SK-N-SH (cell line): ENCODE data around the gene PMEPA1. TPM values are rescaled to one million over a fixed set of nuclear protein-coding genes. Genes with fewer than 3 reads are reported as not detected.

ENCODE experiments used
- CTCF ChIA-PET: fragments of 300-600, 350-600 bp; formaldehyde crosslinking; extraction: SDS; loops from one replicate; lab custom pipeline; 2021; lab: Yijun Ruan, JAX
- POLR2A ChIA-PET: fragments of 350-600 bp; sonication (Branson Sonifier 250); formaldehyde crosslinking; extraction: SDS; loops from one replicate; lab custom pipeline; 2020; ENCODE audit warnings: antibody characterized with exemption, inconsistent platforms; lab: Yijun Ruan, JAX
- DNase-seq: peaks from one replicate; pipeline ENCODE4 v3.0.0; 2012
- H2AFZ ChIP-seq: fragments of 200-600 bp; sonication (generic); 2 replicates; pipeline ENCODE4 v1.8.1; 2016; ENCODE audit warnings: antibody characterized with exemption, mild to moderate bottlenecking, low read depth
- H3F3A ChIP-seq: fragments of 200-600 bp; sonication (generic); replicated peaks from 2 replicates; pipeline ENCODE3; 2016; ENCODE audit warnings: antibody characterized with exemption, mild to moderate bottlenecking; ENCODE audit not compliant: insufficient read depth
- H3K27ac ChIP-seq, 2 experiments: fragments of 200-500 bp in 1 of 2; fragments of 200-600 bp in 1 of 2; sonication (Bioruptor generic) in 1 of 2; sonication (generic), shearing (Covaris generic) in 1 of 2; 2 replicates each; pipeline versions ENCODE4 v1.5.1 to v1.6.1; 2014 to 2016; ENCODE audit warnings: low read depth in 2 of 2, inconsistent platforms in 1 of 2, low read length in 1 of 2, mild to moderate bottlenecking in 1 of 2, mixed read lengths in 1 of 2
- H3K27me3 ChIP-seq: fragments of 200-600 bp; sonication (generic), shearing (Covaris generic); 2 replicates; pipeline ENCODE4 v1.6.1; 2016; ENCODE audit warnings: mixed run types; ENCODE audit not compliant: insufficient read depth
- H3K36me3 ChIP-seq, 2 experiments: fragments of 200-500 bp in 1 of 2; fragments of 200-600 bp in 1 of 2; sonication (Bioruptor generic) in 1 of 2; sonication (generic) in 1 of 2; replicated peaks in 1 of 2; 2 replicates each; pipeline versions ENCODE3 to v1.5.1; 2014 to 2016; ENCODE audit warnings: low read length in 1 of 2, mild to moderate bottlenecking in 1 of 2; ENCODE audit not compliant: insufficient read depth in 2 of 2, control insufficient read depth in 1 of 2
- H3K4me1 ChIP-seq, 2 experiments: fragments of 200-500 bp in 1 of 2; fragments of 200-600 bp in 1 of 2; sonication (Bioruptor generic) in 1 of 2; sonication (generic), shearing (Covaris generic) in 1 of 2; 2 replicates each; pipeline versions ENCODE4 v1.5.1 to v1.6.1; 2014 to 2016; ENCODE audit warnings: low read depth in 1 of 2, low read length in 1 of 2, mixed run types in 1 of 2; ENCODE audit not compliant: insufficient read depth in 2 of 2, control insufficient read depth in 1 of 2
- H3K4me2 ChIP-seq: fragments of 200-600 bp; sonication (generic), shearing (Covaris generic); 2 replicates; pipeline ENCODE4 v1.6.1; 2017; ENCODE audit warnings: mixed run types
- H3K4me3 ChIP-seq, 2 experiments: fragments of 200-500 bp in 1 of 2; fragments of 200-600 bp in 1 of 2; sonication (Bioruptor generic) in 1 of 2; sonication (generic), shearing (Covaris generic) in 1 of 2; 2 replicates each; pipeline versions ENCODE4 v1.5.1 to v1.8.1; 2014 to 2016; ENCODE audit warnings: low read depth in 2 of 2, inconsistent platforms in 1 of 2, low read length in 1 of 2, mild to moderate bottlenecking in 1 of 2, mixed read lengths in 1 of 2, moderate library complexity in 1 of 2
- H3K79me2 ChIP-seq: fragments of 200-600 bp; sonication (generic); 2 replicates; pipeline ENCODE4 v1.8.1; 2017; ENCODE audit warnings: mild to moderate bottlenecking; ENCODE audit not compliant: insufficient read depth
- H3K9ac ChIP-seq: fragments of 200-600 bp; sonication (generic); 2 replicates; pipeline ENCODE4 v1.6.1; 2017; ENCODE audit warnings: mixed run types
- H3K9me2 ChIP-seq: fragments of 200-600 bp; sonication (generic); 2 replicates; pipeline ENCODE4 v1.6.1; 2017; ENCODE audit warnings: mixed run types
- H3K9me3 ChIP-seq: fragments of 200-600 bp; sonication (generic); 2 replicates; pipeline ENCODE4 v1.6.1; 2017; ENCODE audit warnings: mixed run types, mild to moderate bottlenecking, moderate library complexity
- H4K20me1 ChIP-seq: fragments of 200-600 bp; sonication (generic); 2 replicates; pipeline ENCODE4 v1.6.1; 2017; ENCODE audit warnings: mild to moderate bottlenecking, mixed run types; ENCODE audit not compliant: insufficient read depth
- EZH2phosphoT487 ChIP-seq: fragments of 200-600 bp; sonication (generic); IDR thresholded peaks from 2 replicates; pipeline ENCODE4 v1.6.1; 2017; ENCODE audit warnings: low read depth, mixed run types, mild to moderate bottlenecking, antibody characterized with exemption, moderate library complexity, borderline replicate concordance
- MXI1 ChIP-seq: IDR thresholded peaks from 2 replicates; pipeline ENCODE4 v1.6.1; 2012; ENCODE audit warnings: mild to moderate bottlenecking, low read depth, low read length, improper control_type of control experiment
- SIN3A ChIP-seq: IDR thresholded peaks from 2 replicates; pipeline ENCODE4 v1.6.1; 2012; ENCODE audit warnings: low read depth, mild to moderate bottlenecking, low read length, moderate library complexity, borderline replicate concordance
- WGBS: methylation state at CpG from one replicate; pipeline ENCODE4 v1.1.6; 2017; ENCODE audit warnings: low lambda C conversion rate; 5-methylcytosine and 5-hydroxymethylcytosine counted together
- polyA plus RNA-seq, 3 experiments: library from polyadenylated mRNA; depleted of rRNA; stranded (reverse); fragments of >200 nt; gene quantifications; 2 replicates each; pipeline ENCODE4 v1.2.3, GENCODE V29; 2012
- TF ChIP-seq, protein P1 (sequence below): IDR thresholded peaks from 2 replicates; pipeline ENCODE4; 2012
- TF ChIP-seq, protein P2 (sequence below): IDR thresholded peaks from 2 replicates; pipeline ENCODE4 v1.4.0; 2012; ENCODE audit warnings: low read depth, borderline replicate concordance
- TF ChIP-seq, protein P3 (sequence below): fragments of 150-350 bp; IDR thresholded peaks from 2 replicates; pipeline ENCODE4 v1.6.1; 2017; ENCODE audit warnings: antibody characterized with exemption, low read length, low read depth, borderline replicate concordance

PMEPA1 gene
- polyA plus RNA-seq, 1 of the 3 experiments (the other 2 are of a cell fraction): 7.1 TPM

DNA sequence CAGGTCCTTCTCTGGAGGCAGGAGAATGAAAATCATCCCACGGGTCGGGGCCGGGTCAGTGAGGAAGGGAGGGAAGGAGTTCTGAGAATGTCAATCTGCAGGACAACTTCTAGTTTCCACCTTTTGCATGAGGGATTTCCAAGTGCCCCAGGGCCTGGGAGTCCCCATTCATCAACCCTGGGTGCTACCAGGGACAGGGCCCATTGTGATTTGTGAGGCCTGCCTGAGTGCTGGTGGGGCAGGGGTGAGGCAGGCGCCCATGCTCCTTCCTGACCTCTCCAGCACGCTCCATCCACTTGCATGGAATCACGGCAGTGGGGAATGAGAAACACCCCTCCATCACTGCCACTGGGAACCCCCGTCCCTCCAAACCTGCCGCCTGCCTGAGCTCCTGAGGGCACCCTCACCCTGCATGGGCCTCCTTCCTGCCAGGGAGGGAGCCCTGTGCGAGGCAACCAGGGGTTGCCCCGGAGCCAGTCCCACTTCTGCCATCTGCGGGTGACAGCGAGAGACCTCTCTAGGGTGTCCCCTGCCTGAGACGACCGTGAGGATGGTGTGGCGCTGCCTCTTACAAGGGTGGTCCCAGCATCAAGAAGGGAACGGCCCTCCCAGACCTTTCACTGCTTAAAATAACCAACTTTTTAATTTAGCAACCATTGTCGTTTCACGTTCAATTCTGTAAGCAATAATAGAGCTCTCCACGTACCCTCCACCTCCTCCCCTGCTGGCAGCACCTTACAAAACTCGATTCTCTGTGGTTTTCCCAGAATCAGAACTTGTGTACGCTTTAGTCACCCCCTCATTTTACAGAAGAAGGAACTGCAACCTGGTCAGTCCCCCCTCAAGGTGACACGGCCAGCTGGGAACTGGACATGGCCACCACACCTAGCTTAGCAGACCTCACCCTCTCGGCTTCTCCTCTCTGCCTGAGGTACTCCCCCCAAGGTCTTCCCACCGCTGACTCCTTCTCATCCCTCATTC, 28.6 kb downstream of the PMEPA1 start:
- POLR2A ChIA-PET: no interaction called here
- H3K9me3 ChIP-seq: no peaks in the 10 kb centered on the region
- CTCF ChIA-PET: interaction anchor here (1.3 to 4.2 kb wide), 5 partner anchors 12 to 84 kb away, joined by 3 to 19 read pairs (median 5); no protein-coding TSS in a partner anchor
- H3K27me3 ChIP-seq: no peaks in the 10 kb centered on the region
- H3K9me2 ChIP-seq: no peaks in the 10 kb centered on the region
- H3K27ac ChIP-seq: peak overlapping the region in 1 of 2 experiments; percentile 94; a peak in 2 of 4 replicates
- H3K4me1 ChIP-seq: peaks cover 14 to 99% of the 10 kb centered on the region in 2 experiments; a peak in 2 of 4 replicates
- no peak overlapping the region for H3K4me3 ChIP-seq
- no peak overlapping the region for H2AFZ ChIP-seq
- peaks cover 0 to 2% of the 10 kb centered on the region in 2 experiments for H3K36me3 ChIP-seq
- DNase-seq: no peak
- no peak overlapping the region for H3K4me2 ChIP-seq
- TF ChIP-seq, protein P1, sequence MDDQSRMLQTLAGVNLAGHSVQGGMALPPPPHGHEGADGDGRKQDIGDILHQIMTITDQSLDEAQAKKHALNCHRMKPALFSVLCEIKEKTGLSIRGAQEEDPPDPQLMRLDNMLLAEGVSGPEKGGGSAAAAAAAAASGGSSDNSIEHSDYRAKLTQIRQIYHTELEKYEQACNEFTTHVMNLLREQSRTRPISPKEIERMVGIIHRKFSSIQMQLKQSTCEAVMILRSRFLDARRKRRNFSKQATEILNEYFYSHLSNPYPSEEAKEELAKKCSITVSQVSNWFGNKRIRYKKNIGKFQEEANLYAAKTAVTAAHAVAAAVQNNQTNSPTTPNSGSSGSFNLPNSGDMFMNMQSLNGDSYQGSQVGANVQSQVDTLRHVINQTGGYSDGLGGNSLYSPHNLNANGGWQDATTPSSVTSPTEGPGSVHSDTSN: no peak
- TF ChIP-seq, protein P2, sequence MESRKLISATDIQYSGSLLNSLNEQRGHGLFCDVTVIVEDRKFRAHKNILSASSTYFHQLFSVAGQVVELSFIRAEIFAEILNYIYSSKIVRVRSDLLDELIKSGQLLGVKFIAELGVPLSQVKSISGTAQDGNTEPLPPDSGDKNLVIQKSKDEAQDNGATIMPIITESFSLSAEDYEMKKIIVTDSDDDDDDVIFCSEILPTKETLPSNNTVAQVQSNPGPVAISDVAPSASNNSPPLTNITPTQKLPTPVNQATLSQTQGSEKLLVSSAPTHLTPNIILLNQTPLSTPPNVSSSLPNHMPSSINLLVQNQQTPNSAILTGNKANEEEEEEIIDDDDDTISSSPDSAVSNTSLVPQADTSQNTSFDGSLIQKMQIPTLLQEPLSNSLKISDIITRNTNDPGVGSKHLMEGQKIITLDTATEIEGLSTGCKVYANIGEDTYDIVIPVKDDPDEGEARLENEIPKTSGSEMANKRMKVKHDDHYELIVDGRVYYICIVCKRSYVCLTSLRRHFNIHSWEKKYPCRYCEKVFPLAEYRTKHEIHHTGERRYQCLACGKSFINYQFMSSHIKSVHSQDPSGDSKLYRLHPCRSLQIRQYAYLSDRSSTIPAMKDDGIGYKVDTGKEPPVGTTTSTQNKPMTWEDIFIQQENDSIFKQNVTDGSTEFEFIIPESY: no peak
- TF ChIP-seq SIN3A: no peak
- TF ChIP-seq, protein P3, sequence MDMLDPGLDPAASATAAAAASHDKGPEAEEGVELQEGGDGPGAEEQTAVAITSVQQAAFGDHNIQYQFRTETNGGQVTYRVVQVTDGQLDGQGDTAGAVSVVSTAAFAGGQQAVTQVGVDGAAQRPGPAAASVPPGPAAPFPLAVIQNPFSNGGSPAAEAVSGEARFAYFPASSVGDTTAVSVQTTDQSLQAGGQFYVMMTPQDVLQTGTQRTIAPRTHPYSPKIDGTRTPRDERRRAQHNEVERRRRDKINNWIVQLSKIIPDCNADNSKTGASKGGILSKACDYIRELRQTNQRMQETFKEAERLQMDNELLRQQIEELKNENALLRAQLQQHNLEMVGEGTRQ: no peak
- TF ChIP-seq EZH2phosphoT487: no peak
- H4K20me1 ChIP-seq: peaks cover 99% of the 10 kb centered on the region
- H3F3A ChIP-seq: no peaks in the 10 kb centered on the region
- H3K79me2 ChIP-seq: peaks cover 100% of the 10 kb centered on the region
- WGBS: 94% methylated on average over 18 of the region's 24 CpGs
- H3K9ac ChIP-seq: no peak overlapping the region

DNA sequence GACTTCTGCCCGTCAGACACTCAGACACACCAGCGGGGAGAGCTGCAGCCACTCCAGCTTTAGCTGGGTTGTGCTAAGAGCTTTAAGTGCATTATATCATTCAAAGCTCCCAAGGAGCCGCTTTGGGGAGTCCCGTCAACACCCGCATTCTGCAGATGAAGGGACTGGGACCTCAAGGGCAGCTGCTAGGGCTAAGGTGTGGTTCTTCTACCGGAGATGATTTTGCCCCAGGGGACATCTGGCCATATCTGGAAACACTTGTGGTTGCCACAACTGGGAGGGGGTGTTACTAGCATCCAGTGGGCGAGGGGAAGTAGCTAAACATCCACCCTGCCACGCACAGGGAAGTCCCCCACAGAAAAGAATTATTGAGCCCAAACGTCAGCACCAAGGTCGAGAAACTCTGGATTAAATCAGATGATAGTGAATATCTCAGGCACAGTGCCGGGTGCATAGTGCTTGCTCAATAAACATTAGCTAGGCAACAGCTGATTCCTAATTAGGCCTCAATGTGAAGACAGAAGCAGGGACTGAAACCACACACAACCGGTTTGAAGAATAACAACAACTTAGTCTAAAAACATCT, 29.6 kb downstream of the PMEPA1 start:
- Histone ChIP-seq H3K4me2 (no peak overlapping the region), H2AFZ (no peak overlapping the region), H3K9ac (no peak overlapping the region), H3F3A (no peaks in the 10 kb centered on the region), H3K4me1 (peaks cover 7 to 98% of the 10 kb centered on the region in 2 experiments; a peak in 2 of 4 replicates), H3K36me3 (peaks cover 0 to 2% of the 10 kb centered on the region in 2 experiments), H3K9me2 (no peaks in the 10 kb centered on the region), H3K27ac (peak overlapping the region in 1 of 2 experiments; percentile 94; a peak in 2 of 4 replicates), H3K9me3 (no peaks in the 10 kb centered on the region), H3K79me2 (peaks cover 100% of the 10 kb centered on the region), H3K27me3 (no peaks in the 10 kb centered on the region), H3K4me3 (no peak overlapping the region), H4K20me1 (peaks cover 99% of the 10 kb centered on the region)
- ChIA-PET CTCF (interaction anchor here (0.8 to 1.9 kb wide), 5 partner anchors 26 to 500 kb away, joined by 3 to 5 read pairs (median 3); no protein-coding TSS in a partner anchor), POLR2A (no interaction called here)
- no peak for TF ChIP-seq MXI1
- no peak for DNase-seq
- WGBS: 83% methylated on average over 8 of the region's 12 CpGs
